Effector CD4-positive, alpha-beta T cell (primary cell): ENCODE results near the gene CENPB.
"Not testable (repeated sequence)": the region's sequence is repeated elsewhere in the genome, so short reads cannot be mapped to it uniquely, and the experiment has no call there.

ENCODE experiments used
- DNase-seq: peaks from one replicate; pipeline ENCODE4 v3.0.0-alpha.2; 2020
- total RNA-seq: gene quantifications from one replicate; lab custom pipeline; 2026; lab: John Stamatoyannopoulos, UW

Gene CENPB
- total RNA-seq: 53.1 reads per million, percentile 69 among the genes with 10 or more reads in this experiment

GRCh38 chr20:3786665-3787323 lies at the start of gene CENPB:
TSS of gene CENPB (minus strand) at chr20:3786740. CDS start at chr20:3786483, 257 bp downstream.
- DNase-seq: peak; percentile 87

DNA sequence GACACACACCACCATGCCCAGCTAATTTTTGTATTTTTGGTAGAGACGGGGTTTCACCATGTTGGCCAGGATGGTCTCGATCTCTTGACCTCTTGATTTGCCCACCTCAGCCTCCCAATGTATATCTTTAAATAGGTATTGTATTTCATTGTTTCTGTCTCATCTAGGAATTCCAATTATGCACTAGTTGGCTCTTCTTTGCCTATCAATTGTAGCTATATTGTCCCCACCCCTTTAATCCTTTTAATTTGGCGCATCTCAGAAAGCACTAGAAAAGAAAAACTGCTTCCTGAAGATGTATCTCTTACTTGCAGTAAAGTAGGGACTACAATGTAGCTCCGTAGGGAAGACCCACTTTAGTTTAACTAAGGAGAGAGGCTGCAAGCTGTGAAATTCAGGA lies 49.6 kb upstream of the CENPB start:
- DNase-seq: no peak

DNA sequence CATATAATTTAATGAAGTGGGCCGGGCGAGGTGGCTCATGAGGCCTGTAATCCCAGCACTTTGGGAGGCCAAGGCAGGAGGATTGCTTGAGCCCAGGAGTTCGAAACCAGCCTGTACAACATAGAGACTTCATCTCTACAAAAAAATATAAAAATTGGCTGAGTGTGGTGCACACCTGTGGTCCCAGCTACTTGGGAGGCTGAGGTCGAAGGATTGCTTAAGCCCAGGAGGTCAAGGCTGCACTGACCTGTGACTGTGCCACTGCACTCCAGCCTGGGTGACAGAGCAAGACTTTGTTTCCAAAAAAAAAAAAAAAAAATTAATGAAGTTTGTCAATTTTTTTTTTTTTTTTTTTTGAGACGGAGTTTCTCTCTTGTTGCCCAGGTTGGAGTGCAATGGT lies 43.4 kb upstream of the CENPB start:
- not testable (repeated sequence) for DNase-seq

GRCh38 chr20:3828798-3829197 lies 42.3 kb upstream of the CENPB start:
- no peak for DNase-seq

DNA sequence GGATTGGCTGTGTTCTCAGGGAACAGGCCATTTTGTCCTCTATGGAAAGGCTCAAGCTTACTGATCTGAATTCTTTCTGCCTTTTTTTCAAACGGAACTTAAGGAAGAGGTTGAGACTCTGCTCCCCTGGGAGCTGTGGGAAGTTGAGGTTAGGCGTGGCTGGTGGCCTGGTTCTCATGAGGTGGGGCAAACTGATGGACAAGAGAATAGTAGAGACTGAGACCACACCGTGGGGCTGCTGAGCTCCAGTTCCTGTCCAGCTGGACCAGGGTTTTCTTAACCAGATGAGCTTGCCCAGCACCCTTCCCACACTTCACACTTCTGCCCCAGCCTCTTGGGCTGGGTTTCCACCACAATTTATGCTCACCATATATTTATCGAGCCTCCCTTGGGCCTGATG lies 39.9 kb upstream of the CENPB start:
- no peak for DNase-seq

DNA sequence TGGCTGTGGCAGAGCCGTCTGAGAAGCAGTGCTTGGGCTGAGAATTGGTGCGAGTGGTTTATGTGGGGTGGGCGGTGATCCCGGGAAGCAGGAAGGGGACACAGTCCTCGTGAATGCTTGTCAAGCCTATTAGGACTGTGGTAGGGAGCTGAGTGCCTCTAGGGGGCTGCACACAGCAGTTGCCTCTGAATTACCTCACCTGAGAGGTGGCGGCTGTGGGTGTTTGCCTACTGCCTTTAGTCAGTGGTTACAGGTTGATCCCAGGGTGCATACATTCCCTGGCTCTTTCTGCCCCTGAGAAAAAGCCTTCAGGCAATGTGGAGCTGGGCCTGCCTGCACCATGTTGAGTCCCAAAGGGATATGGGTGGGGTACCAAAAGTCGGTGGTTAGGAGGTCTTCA lies 39.0 kb upstream of the CENPB start:
- DNase-seq: no peak

DNA sequence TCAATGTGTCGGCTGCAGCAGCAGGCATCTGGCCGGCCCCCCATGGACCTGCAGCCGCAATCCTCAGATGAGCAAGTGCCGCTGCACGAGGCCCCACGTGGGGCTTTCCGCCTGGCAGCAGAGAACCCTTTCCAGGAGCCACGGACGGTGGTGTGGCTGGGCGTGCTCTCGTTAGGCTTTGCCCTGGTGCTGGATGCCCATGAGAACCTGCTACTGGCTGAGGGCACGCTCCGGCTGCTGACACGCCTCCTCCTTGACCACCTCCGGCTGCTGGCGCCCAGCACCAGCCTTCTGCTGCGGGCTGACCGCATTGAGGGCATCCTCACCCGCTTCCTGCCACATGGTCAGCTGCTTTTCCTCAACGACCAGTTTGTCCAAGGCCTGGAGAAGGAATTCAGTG lies 37.3 kb upstream of the CENPB start:
- DNase-seq: no peak

DNA sequence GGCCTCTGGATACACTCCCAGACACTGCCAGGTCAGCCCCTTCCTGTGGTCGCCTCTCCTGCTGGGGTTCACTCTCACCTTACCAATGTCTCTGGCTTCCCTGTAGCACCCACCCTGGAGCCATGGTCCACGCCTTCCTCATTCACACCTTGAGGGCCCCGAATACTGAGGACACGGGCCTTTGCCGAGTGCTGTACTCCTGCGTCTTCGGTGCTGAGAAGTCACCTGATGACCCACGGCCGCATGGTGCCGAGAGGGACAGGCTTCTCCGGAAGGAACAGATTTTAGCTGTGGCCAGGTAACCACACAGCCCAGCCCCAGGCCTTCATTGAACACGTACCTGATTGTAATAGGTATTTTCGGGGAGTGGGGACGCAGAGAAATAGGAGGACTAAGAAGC lies 35.5 kb upstream of the CENPB start:
- no peak for DNase-seq

- DNase-seq: no peak
These were observed 34.6 kb upstream of the CENPB start for GRCh38 chr20:3820901-3821727.

GRCh38 chr20:3820048-3820900 lies 33.7 kb upstream of the CENPB start, which contains the start of gene AP5S1:
TSS of gene AP5S1 (plus strand) at chr20:3820547. CDS start at chr20:3822118, 1,571 bp downstream.
- DNase-seq: peak; percentile 92

DNA sequence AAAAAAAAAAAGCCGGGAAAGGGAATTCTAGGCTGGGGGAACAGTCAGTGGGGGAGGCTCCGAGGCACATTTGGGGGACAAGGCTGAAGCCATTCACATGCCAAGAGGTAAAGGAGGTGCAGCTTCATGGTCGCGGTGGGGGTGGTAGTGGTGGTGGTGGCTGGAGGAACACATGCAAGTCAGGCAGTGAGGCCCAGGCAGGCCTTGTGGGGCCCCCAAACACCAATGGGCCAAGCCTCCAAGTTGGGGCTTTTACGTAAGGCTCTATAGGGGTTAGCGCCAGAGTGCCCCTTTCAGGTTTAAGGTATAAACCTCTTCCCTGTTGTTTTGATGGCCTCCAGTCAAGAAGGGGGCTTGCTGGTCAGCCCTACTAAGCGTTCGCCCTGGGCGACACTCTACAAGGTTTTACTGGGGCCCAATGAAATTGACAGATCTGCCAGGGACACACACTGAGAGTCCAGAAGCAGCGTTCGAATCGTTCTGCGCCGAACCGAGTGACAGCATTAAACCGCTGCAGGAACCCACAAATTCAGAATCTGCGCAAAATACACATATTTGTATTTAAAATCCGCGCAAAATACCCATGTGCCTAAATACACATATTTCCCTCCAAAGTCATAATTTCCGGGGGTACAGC lies 33.0 kb upstream of the CENPB start:
- no peak for DNase-seq

- no peak for DNase-seq
These were observed 31.9 kb upstream of the CENPB start for GRCh38 chr20:3818155-3819151.

DNA sequence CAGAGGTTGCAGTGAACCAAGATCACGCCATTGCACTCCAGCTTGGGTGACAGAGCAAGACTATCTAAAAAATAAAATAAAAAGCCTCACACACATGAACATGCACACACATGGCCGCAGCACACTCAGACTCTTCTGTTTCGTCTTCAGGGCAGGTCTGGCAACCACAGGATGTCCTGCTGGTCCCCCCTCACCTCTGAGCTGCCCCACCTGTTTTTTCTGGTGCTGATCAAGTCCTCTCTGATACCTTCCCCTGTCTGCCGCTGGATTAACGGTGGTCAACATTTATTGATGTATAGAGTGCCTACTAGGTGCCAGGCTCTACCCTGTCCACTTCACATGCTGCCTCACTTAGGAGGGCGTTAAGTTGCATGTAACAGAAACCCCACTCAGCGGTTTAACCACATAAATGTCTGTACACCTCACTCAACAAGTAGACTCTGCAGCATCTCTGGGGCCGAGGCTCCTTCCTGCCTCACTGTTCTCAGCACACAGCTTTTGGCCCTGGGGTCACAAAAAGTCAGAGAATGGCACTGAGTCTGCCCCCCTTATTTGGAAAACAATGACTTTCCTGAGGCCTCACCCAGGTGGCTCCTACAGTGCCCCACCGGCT lies 29.3 kb upstream of the CENPB start:
- no peak for DNase-seq

- no peak for DNase-seq
These were observed 28.5 kb upstream of the CENPB start for GRCh38 chr20:3814928-3815495.

- DNase-seq: no peak
These were observed 27.5 kb upstream of the CENPB start for GRCh38 chr20:3813848-3814581.

- no peak for DNase-seq
These were observed 26.7 kb upstream of the CENPB start for GRCh38 chr20:3812975-3813847.

DNA sequence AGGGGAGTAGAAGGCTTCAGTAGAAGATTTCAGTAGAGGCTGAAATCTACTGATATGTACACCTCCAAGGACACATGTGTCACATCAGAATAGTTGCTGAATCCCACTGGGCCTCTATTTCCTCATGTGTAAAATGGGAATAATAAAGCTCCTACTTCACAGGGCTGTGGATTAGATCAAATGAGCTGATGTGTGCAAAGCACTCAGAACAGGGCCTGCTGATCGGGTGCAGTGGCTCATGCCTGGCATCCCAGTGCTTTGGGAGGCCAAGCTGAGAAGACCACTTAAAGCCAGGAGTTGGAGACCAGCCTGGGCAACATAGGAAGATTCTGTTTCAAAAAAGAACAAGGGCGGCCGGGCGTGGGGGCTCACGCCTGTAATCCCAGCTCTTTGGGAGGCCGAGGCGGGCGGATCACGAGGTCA lies 25.7 kb upstream of the CENPB start:
- DNase-seq: no peak

- peak; percentile 91 for DNase-seq
These were observed 25.1 kb upstream of the CENPB start for GRCh38 chr20:3811467-3812258.
